ENCODE measurements around the gene C1orf174. TPM values are rescaled to one million over a fixed set of nuclear protein-coding genes. Genes with fewer than 3 reads are reported as not detected.

C1orf174 gene
- total RNA-seq, 1 experiment from 2014 or later = 21.1 TPM

DNA sequence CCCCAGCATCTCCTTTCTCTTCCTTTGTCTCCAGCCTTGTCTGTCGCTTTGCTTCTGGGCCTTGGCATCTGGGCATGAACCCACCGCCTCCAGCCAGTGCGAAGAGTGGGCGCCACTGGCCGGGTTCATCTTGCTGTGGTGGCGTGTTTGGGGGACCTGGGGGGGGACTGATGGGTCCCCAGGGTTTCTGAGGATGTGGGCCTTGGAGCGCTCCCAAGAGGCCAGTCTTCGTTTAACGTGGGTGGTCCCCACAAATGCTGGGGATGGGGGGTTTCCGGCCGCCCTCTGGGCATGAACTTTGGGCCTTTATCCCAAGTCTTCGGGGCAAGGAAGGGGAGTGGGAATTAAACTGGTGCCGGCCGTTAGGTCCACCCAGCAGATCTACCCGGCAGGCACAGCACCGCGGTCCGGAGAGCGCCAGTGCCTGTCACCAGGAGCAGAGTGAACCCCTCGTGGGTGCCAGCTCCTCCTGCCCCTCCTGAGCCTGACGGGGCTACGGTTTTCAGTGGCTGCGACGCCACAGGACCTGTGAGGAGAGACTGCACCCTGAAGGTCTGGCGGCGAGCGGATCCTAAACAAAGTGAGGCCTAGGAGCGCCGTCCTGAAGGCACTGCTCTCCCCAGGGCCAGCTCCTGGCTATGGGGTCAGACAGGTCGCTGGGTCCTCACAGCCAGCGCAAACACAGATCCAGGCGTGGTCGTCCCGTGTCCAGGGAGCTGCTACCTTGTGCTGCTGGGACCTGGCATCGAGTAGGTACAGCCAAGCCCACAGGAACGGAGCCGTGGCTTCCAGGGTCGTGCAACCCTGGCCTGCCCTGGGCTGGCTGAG is 12.1 kb upstream of the C1orf174 start:
- no CpG with 5 or more reads among the region's 38 CpGs for WGBS (ENCODE audit: extremely low coverage, insufficient read length, low lambda C conversion rate)
- no peak overlapping the region for H3T11ph ChIP-seq (ENCODE audit: low read length)
- H4K91ac ChIP-seq (ENCODE audit: insufficient read length, low read depth, low read length) = no peak overlapping the region
- H3K14ac ChIP-seq (ENCODE audit: insufficient read depth, low read length) = no peak overlapping the region
- H2BK12ac ChIP-seq (ENCODE audit: insufficient read length, low read depth, low read length) = no peak overlapping the region
- H3K27ac ChIP-seq (ENCODE audit: insufficient read length, low read depth, low read length) = no peak overlapping the region
- H3K56ac ChIP-seq (ENCODE audit: insufficient read length, low read depth, low read length) = no peak overlapping the region
- Mint-ChIP-seq H3K27ac (no peak overlapping the region; a peak in 1 of 7 replicates), H3K27me3 (ENCODE audit: low read depth) (peaks cover 5% of the 10 kb centered on the region), H3K4me3 (no peak overlapping the region), H3K4me1 (peaks cover 9 to 12% of the 10 kb centered on the region in 2 experiments), H3K9me3 (no peaks in the 10 kb centered on the region), H3K36me3 (ENCODE audit: insufficient read depth in 1 of 3, low read depth in 3 of 3) (no peaks in the 10 kb centered on the region; a peak in 1 of 7 replicates)
- no peaks in the 10 kb centered on the region for H3K79me1 ChIP-seq (ENCODE audit: insufficient read depth, low read depth, low read length, poor library complexity, severe bottlenecking)
- H3K4me1 ChIP-seq (ENCODE audit: insufficient read depth, low read length) = no peaks in the 10 kb centered on the region; the same call in 1 of the 2 replicates
- no peak overlapping the region for H4K8ac ChIP-seq (replicated peaks; ENCODE audit: insufficient read length, low read depth, low read length)
- H2BK120ac ChIP-seq (ENCODE audit: low read depth, low read length, poor library complexity, severe bottlenecking) = no peak overlapping the region
- H3K79me2 ChIP-seq (ENCODE audit: insufficient read depth, low read length) = no peaks in the 10 kb centered on the region
- H2BK5ac ChIP-seq (ENCODE audit: insufficient read length, low read length) = no peak overlapping the region
- H2BK15ac ChIP-seq (ENCODE audit: low read depth, low read length) = no peak overlapping the region
- H2BK20ac ChIP-seq (ENCODE audit: low read depth, low read length, poor library complexity, severe bottlenecking) = no peak overlapping the region
- H3K18ac ChIP-seq (ENCODE audit: insufficient read length, low read depth, low read length) = no peak overlapping the region
- no peak for DNase-seq
- no peak overlapping the region for H3K23ac ChIP-seq (ENCODE audit: insufficient read length, low read depth, low read length)
- H2AFZ ChIP-seq (ENCODE audit: low read length) = no peak overlapping the region
- TF ChIP-seq, protein P1, sequence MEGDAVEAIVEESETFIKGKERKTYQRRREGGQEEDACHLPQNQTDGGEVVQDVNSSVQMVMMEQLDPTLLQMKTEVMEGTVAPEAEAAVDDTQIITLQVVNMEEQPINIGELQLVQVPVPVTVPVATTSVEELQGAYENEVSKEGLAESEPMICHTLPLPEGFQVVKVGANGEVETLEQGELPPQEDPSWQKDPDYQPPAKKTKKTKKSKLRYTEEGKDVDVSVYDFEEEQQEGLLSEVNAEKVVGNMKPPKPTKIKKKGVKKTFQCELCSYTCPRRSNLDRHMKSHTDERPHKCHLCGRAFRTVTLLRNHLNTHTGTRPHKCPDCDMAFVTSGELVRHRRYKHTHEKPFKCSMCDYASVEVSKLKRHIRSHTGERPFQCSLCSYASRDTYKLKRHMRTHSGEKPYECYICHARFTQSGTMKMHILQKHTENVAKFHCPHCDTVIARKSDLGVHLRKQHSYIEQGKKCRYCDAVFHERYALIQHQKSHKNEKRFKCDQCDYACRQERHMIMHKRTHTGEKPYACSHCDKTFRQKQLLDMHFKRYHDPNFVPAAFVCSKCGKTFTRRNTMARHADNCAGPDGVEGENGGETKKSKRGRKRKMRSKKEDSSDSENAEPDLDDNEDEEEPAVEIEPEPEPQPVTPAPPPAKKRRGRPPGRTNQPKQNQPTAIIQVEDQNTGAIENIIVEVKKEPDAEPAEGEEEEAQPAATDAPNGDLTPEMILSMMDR (conservative IDR thresholded peaks at IDR 0.05) = no peak
- H4K5ac ChIP-seq (ENCODE audit: insufficient read length, low read depth, low read length) = no peak overlapping the region
- H3K9ac ChIP-seq (ENCODE audit: extremely low read depth, insufficient read length, low read length) = no peak overlapping the region
- H4K20me1 ChIP-seq (ENCODE audit: control insufficient read depth, insufficient read depth, insufficient read length) = no peaks in the 10 kb centered on the region
- no peaks in the 10 kb centered on the region for H3K27me3 ChIP-seq (ENCODE audit: insufficient read depth, low read length)
- no peak overlapping the region for H3K4ac ChIP-seq (ENCODE audit: low read depth, low read length)
- no peaks in the 10 kb centered on the region for H3K23me2 ChIP-seq (ENCODE audit: insufficient read length, low read depth, low read length, poor library complexity, severe bottlenecking)
- no peak overlapping the region for H2AK5ac ChIP-seq (ENCODE audit: insufficient read length, low read length)
- H3K4me2 ChIP-seq (ENCODE audit: insufficient read depth, insufficient read length, low read length) = no peak overlapping the region
- no peaks in the 10 kb centered on the region for H3K9me3 ChIP-seq (ENCODE audit: control insufficient read depth, low read depth, low read length)
